Stimulated activated CD4-positive, alpha-beta T cell treated with anti-CD3 and anti-CD28 coated beads, Interleukin-2, amount 100 ng/mL, for 48 hours (primary cell): ENCODE data around the gene CYB5D1.
"Not testable (repeated sequence)": the region's sequence is repeated elsewhere in the genome, so short reads cannot be mapped to it uniquely, and the experiment has no call there.

Experiments
- DNase-seq, 2 donors: peaks; one replicate each; pipeline ENCODE4 v3.0.0-alpha.2; 2020

CYB5D1 gene

DNA sequence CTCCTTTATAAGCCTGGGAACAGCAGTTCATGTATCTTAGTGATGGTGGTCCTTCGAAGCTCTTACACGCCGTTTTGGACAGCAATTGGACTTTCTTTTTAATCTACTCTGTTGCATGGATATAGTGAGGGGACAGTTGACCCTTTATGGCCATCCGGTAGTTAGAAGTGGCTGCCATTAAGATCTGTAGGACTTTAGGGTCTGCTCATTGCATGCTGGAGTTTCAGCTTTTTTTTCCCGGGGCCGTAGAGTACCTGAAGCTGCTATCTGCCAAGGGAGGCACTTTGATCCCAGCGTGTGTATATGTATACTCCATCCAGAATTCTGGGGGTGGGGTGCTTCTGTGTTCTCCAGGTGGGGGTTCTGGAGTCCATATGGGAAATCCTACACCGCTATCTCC lies 1.2 kb downstream of the CYB5D1 start:
- no peak for DNase-seq

DNA sequence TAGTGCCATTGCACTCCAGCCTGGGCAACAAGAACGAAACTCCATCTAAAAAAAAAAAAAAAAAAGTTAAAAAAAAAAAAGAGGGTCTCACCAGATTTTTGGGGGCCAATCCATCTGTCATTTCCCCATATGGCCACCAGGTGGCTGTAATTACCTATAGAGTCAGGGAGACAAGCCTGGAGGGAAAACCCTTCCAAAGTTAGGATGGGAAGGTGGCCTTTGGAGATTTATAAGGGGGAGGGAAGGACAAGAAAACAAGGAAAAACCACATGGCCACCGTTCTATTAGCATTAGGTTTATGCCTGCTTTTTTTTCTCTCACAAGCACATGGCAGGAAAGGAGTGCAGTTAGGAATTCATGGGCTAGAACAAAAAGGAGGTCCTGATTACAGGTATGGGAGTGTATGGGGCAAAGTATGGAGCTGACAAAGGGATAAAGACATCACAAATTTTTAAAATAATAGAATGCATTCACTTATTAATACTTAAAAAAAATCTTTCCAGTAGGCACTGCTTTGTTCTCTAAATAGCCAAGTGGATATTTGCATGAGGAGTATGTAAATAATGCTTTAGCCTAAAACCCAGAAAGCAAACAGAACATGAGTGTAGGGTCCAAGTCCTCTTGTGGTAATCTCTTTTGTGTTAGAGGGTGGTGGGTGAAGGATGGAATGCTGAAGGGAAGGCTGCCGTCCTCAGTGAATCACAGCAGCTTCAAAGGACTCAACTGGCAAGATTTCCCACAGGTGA lies 5.1 kb downstream of the CYB5D1 start:
- DNase-seq = no peak

DNA sequence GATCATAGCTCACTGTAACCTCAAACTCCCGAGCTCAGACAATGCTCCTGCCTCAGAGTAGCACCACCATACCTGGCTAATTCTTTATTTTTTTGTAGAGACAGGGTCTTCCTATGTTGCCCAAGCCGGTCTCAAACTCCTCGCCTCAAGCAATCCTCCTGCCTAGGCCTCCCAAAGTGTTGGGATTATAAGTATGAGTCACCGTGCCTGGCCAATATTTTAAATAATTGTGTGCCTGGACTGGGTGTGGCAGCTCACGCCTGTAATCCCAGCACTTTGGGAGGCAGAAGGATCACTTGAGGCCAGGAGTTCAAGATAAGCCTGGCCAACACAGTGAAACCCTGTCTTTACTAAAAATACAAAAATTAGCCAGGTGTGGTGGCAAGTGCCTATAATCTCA lies 6.6 kb downstream of the CYB5D1 start:
- not testable (repeated sequence) for DNase-seq

DNA sequence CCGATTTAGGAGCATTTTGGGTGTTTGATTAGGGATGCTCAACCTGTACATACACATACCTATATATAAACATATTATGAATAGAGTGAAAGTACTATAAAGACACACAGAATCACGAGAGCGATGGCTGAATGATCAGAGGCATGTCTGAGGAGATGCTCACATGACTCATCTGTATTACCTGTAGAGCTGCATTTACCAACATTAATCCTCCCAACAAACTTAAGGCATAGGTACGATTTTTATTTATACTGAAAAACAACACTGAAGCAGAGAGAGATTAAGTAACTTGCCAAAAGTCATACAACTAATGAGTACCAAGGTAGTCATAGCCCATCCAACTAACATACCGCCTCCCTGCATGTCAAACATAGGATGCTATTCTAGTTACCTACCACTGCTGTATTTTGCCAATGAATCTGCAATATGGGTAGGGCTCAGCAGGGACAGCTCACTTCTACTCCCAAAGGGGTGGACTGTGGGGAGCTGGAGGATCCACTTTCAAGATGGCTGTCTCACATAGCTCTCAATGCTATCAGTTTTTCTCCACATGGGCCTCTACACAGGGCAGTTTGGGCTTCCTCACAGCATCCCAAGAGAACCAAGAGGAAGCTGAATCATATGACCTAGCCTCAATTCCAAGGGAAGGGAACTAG lies 7.3 kb downstream of the CYB5D1 start:
- DNase-seq = no peak

DNA sequence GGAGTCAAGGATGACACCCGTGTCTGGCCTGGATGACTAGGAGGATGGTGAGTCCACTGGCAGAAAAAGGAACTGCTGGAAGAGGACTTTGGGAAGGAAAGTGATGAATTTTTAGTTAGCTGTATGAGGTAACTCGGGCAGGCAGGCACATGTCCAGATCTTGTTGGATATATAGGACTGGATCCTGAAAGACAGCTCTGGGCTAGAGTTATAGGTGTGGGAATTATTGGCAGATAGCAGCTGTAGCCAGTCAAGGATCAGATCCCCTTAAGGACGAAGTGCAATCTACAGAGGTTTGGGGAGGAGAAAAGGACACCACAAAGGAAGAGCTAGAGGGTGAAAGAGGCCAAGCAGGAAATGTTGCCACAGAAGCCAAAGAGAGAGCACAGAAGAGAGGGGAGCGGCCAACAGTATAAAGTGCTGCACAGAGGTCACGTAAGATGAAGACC lies 10.1 kb downstream of the CYB5D1 start:
- DNase-seq = no peak

DNA sequence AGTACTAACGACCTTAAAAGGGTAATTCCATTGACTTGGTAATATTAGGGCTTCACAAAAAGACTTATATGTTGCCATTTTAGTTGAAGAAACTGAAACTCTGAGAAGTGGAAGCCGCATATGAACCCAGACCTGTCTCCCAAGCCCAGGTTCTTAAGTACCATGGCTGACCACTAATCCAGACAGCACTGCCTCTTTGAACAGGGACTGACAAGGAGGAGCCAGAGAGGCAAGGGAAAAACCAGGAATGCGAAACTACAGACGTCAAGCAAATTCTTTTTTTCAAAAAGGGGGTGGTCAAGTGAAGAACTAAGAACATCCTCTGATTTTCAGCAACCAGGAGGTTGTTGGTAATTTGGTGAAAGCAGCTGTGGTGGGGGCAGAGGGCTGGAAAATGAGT lies 15.2 kb downstream of the CYB5D1 start:
- no peak for DNase-seq

DNA sequence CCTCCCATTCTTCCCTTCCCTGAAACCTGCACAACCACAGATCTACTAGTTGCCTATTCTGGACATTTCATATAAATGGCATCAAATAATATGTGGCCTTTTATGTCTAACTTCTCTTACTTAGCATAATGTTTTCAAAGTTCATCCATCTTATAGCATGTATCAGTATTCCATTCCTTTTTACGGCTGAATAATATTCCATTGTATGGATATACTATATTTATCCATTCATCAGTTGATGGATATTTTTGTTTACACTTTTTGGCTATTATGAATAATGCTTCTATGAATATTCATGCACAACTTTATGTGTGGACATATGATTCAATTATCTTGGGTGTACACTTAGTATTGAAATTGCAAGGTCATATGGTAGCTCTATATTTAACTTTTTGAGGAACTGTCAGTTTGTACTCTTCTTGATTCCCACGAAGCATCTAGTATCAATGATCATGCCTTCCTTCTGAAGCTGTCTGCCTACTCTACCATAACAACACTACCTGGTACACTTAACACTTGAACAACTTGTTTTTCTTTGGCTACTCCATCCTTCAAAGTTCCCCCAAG lies 18.1 kb downstream of the CYB5D1 start:
- no peak for DNase-seq

DNA sequence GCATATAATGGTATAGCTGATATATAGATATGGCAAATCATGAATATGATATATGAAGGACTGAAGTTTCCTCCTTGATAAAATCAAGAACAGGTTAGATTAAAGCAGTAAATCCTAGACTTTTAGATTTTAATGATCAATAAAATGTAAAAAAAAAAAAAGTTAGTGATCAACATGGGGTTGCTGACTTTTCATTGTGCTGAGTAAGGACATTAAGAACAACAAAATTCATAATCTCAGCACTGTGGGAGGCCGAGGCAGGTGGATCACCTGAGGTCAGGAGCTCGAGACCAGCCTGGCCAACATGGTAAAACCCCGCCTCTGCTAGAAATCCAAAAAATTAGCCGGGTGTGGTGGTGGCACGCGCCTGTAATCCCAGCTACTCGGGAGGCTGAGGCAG lies 20.4 kb downstream of the CYB5D1 start:
- DNase-seq = no peak

DNA sequence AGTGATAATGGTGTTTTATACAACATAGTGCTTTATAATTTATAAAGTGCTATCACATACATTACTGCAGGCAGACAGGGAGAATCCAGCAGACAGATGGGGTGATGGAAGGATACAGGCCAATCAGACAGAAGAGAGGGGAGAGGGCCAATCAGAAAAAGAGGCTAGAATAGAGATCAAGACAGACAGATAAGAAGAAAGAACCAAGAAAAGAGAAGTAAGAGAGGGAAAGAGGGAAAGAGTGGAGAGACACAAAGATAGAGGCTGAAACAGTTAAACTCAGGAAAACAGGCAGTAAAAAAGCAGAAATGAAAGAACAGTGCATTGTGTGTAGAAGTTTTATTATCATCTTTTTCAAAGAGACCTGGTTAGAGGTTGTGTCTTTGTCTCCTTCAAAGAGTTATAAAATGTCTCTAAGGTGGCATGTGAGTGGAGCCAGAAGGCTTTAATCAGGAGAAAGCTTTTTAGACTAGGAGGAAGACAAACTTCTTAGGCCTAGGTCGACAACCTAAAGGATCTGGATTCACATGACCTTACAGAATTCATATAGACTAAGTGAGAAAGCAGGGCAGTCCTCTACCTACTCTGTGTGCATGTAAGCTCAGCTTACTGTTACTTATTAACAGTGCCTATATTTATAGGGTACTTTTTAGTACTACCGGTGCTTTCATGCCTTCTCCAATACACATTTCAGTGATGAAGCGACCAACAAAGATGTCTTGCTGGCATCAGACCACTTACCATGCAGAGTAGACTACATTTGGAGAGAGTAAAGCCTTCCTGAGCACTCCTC lies 22.5 kb downstream of the CYB5D1 start:
- no peak for DNase-seq

DNA sequence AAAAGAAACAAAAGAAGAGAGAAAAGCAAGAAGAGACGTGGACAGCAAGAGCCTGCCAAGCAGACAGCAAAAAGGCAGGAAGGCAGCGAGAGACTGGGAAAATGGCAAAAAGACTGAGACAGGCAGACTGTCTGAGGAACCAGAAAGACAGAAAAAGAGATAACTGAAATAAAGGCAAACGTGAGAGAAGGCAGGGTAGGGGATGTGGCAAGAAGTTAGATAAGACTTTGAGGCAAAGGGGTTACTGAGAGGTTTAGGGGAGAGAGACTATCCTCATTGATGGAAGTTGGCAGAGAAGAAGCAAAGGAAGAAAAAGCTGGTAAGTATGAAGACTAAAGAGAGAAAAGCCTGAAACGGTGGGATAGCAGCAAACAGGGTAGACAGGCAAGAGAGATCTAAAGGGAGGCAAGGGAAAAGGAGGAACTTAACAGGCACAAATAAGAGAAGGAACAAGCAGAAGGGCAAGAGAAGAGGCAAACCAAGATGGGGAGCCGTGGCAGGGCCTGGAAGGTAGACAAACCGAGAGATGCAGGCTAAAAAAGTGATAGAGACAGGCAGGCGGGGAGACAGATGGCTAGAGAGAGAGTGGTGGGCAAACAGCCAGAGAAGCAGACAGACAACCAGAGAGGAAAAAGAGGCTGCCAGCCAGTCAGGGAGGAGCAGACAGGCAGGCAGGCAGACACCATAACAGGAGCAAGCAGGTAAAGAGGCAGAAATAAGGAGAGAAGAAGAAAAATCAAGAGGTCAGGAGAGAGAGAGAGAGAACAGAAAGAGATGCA lies 23.7 kb downstream of the CYB5D1 start:
- DNase-seq = no peak

DNA sequence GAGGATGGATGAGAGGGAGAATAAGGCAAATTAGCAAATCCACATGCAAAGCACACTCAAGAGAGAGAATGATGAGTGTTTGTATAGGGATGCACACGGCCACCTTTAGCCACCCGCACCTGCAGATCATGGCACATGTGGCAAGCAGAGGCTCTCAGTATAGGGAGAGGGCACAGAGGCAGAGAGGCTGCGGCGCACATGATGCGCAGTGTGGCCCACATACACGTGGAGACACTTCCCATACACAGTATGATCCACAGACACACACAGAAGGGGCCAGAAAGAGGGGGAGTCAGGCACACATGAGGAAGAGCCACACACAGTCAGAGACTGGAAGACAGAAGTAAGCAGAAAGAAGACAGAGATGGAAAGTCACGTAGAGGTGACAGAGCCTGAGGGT lies 24.3 kb downstream of the CYB5D1 start:
- no peak for DNase-seq

DNA sequence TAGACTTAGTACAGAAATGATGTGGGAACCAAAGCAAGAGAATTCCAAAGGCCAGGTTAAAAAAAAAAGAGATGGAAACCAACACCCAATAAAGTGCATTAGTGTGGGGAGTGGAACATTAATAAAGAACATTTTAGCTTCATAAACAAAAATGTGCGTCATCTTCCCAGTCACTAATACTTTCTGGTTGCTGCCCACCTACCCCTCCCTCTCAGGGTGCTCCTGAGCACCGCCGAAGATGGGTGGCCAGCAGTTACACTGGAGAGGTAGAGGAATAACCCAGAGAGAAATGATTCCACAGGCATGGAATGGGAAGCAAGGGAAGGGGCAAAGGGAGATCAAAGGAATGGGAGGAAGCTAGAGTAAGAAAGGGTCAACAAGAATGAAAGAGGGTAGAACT lies 24.8 kb downstream of the CYB5D1 start:
- no peak for DNase-seq

DNA sequence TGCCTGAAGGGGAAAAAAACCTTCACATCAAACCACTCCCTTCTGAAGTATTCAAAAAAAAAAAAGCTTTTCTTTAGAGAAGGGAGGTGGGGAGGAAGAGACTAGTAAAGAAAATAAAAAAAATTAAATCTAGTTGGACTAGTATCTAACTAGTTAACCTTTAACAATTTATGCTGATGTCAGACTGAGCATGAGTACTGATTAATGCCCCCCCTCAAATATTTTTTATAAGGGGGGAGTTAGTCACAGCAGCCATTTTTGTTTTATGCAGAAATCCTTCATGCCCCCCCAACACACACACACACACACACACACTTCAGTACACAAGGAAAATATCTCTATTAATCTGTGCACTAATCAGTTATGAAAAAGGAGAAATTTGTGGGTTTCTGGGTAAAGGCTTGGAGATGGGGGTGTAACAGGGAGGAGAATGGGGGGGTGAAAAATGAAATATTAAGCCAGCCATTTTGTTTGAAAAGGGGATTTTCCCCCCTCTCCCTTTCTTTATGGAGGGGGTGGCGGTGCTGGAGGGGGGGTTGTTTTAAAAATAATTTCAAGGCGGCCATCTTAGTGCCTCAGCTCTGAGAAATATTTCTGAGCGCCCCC lies 26.1 kb downstream of the CYB5D1 start:
- DNase-seq = peak in 1 of 2 donors; percentile 21

DNA sequence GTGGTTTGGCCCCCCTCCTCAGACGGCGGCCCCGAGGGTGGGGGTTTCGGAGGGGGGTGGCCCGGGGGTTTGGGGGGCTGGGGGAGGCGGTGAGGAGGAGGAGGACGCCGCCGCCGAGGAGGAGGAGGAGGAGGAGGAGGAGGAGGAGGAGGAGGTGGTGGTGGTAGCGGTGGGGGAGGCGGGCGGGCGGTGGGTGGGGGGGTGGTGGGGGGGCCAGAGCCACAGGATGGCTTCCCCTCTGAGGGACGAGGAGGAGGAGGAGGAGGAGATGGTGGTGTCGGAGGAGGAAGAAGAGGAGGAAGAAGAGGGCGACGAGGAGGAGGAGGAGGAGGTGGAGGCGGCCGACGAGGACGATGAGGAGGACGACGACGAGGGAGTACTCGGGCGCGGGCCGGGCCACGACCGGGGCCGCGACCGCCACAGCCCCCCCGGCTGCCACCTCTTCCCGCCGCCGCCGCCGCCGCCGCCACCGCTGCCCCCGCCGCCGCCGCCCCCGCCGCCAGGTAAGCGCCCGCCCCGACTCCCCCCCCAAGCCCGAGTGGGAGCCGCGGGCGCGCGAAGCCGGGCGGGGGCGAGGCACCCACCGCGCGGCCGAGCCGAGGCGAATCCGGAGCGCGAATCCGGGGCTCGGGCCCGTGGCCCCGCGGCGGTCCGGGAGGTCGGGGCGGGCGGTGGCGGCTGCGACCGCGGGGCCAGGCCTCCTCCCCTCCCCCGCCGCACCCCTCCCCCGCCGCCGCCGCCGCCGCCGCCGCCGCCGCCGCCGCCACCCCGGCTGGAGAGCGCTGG lies 27.0 kb downstream of the CYB5D1 start:
- peak in 1 of 2 donors; percentile 20 for DNase-seq

DNA sequence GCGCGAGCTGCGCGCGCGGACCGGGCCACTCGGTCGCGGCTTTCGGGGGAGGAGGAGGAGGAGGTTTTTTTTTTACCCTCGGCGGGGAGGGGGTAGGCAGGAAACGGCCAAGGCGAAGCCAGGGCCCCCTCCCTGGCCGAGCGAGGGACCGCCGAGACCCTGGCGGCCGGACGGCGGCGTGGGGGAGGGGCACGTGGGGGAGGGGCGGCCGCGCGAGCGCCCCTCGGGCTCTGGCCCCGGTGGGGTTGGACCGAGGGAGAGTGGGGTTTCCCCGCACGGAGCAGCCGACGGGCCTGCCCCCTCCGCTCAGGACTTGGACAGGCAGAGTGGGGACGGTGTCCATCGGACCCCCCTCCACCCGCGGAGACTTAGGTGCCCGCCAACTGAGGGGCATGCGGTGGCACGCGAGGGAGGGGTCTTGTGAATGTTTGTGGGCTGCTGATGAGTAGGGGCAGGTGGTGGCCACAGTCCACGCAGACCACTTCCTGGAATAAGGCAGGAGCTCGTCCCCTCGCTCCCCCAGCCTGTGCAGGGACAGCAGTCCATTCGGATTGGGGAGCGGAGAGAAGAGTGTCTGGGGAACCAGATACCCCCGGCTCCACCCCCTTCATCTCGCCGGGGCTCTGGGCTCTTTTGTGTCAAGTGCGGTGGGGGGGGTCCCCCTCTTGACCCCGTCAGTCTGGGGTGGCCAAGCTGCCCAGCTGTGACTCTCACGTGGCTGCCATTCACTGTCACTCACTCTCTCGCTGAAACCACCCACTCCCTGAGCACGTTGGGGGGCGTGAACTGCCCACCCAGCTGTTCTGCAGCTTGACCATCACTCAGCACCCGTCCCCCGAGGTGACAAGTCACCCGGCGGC lies 27.8 kb downstream of the CYB5D1 start:
- peak; percentile 22 to 27 for DNase-seq

DNA sequence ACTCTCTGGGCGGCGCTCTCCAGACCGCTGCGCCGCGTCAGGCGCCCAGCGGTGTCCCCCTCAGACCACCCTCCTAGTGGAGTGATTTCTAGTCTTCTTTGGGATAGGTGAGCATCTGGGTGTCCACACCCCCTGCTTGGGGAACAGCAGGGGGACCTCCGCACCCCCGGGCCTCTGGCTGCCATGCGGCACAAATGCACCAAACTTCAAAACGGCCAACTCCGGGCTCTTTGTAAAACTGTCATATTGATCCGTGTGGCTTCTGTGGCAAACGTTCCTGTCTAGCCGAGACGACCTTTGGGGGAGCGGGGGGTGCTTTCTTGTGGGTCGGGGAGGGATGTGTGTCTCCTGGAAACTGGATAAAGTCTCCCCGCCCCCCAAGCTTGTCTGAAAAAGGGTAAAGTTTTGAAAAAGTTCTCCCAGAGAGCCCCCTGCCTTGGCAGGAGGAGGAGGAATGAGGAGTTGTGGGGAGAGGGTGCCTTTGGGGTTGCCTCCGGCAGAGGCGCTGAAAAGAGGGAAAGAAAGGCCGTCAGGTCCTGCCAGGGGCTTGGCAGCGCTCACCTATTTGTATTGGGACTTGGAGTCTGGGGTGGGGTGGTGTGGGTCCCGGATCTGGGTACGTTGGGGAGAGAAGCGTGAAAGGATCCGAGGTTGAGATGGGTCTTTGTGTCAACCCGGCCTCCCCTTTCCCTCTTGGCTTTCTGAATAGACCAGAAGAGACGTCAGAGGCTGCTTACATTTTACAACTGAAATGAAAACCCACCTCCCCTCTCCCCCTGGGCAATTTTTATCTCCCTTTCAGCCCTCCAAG lies 28.6 kb downstream of the CYB5D1 start:
- peak; percentile 34 to 35 for DNase-seq

DNA sequence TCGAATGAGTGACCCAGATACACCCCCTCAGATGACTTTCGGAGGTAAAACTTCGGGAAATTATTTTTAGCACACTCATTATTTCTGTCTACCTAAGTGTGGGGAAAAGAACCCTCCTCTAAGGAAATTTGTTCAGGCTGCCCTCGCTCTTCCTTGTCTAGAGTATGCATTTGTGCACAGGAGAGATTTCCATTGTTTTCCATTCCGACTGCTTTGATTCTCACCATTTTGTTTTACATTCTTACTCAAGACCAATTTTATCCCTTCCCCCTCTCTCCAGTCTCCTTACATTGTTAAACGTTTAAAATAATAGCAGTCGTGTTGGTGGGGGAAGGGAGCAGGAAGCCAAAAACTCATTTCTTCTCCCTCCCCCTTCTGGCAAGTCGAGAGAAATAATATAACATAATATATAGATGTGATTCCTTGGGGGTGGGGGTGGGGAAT lies 29.3 kb downstream of the CYB5D1 start:
- DNase-seq = no peak

DNA sequence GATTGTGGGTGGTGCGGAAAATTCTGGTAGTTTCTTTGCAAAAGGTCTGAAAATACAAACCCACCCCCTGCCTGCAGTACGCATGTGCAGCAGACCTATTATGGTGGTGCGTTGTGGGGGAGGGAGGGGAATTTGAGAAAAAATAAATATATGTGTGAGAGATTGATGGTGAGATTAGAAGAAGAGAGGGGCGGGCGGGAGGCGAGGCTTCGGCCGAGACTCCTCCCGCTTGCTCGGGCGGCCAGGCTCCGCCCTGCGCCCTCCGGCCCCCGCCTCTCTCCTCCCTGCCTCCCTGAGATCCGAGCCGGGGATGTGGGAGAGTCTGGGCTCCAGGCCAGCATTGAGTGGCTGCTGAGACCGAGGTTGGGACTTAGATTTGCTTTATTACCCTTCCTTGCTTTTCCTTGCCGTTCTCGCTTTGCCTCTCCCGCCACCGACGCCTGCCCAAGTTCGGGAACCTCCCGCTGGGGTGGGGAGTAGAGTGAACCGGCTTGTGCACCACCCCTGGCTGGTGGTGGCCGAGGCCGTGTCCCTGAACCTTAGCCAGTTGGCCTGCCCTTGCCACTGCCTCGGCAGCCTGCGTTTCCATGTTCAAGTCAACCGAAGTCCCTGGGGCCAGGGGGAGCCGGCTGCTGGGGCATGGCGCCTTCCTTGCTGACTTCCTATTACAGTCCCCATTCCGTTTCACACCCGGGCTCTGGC lies 29.8 kb downstream of the CYB5D1 start:
- peak; percentile 72 to 79 for DNase-seq
